Neural cell (in vitro differentiated cells): ENCODE data around the gene CEMIP2.

ENCODE experiments used
- EP300 ChIP-seq: fragments of 450-650 bp; conservative IDR thresholded peaks from 2 replicates; pipeline ENCODE4 v1.6.1; 2014; ENCODE audit warnings: antibody characterized with exemption, mild to moderate bottlenecking, moderate library complexity; ENCODE audit not compliant: poor library complexity, severe bottlenecking
- EZH2 ChIP-seq: fragments of 200-600, 300-800 bp; shearing (Covaris generic), sonication (generic); IDR thresholded peaks from 2 replicates; pipeline ENCODE4 v1.6.1; 2014; ENCODE audit warnings: antibody characterized with exemption, low read length, borderline replicate concordance, mild to moderate bottlenecking; ENCODE audit not compliant: insufficient read depth, poor library complexity, severe bottlenecking
- MXI1 ChIP-seq: fragments of 450-650 bp; conservative IDR thresholded peaks from 2 replicates; pipeline ENCODE4 v1.6.1; 2014; ENCODE audit warnings: antibody characterized with exemption, mild to moderate bottlenecking; ENCODE audit not compliant: poor library complexity, severe bottlenecking
- POLR2AphosphoS5 ChIP-seq: IDR thresholded peaks from 2 replicates; pipeline ENCODE4 v1.6.1; 2012
- RAD21 ChIP-seq: fragments of 450-650 bp; conservative IDR thresholded peaks from 2 replicates; pipeline ENCODE4 v1.6.1; 2014; ENCODE audit warnings: antibody characterized with exemption, mild to moderate bottlenecking, moderate library complexity
- SMC3 ChIP-seq: fragments of 450-650 bp; conservative IDR thresholded peaks from 2 replicates; pipeline ENCODE4 v1.6.1; 2014; ENCODE audit warnings: antibody characterized with exemption, mild to moderate bottlenecking, moderate library complexity; ENCODE audit not compliant: poor library complexity
- TAF1 ChIP-seq: IDR thresholded peaks from 2 replicates; pipeline ENCODE4 v1.6.1; 2012; ENCODE audit warnings: low read depth
- TF ChIP-seq, protein P1 (sequence below): IDR thresholded peaks from 2 replicates; pipeline ENCODE4 v1.6.1; 2012; ENCODE audit warnings: borderline replicate concordance
- TF ChIP-seq, protein P2 (sequence below): fragments of 450-650 bp; IDR thresholded peaks from 2 replicates; pipeline ENCODE4 v1.5.1; 2014; ENCODE audit warnings: antibody characterized with exemption, mild to moderate bottlenecking, moderate library complexity; ENCODE audit not compliant: poor library complexity, severe bottlenecking

DNA sequence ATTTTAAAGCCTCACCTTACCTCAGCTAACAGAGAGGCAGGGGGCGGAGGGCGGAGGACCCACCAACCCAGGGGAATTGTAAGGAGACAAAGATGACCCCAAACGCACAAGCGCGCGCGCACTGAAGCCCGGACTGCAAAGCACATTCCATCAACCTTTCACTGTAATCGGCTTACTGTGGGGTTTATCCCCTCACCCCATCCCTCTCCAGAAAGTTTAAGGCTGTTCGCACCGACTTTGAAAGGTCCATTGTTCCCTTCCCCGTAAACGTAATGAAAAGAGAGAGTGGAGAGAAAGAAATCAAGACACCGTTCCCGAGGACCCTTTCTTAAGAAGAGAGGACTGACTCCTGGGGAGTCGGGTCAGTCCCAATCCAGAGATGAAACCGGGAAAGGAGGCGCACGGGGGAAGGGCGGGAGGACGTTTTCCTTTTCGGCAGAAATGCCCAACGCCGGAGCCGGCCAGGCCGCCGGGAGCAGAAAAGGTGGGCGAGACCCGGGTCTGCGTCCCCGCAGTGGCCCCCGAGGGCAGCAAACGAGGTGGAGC, 464 bp downstream of the CEMIP2 start:
- TF ChIP-seq EP300 (no peak), RAD21 (no peak), POLR2AphosphoS5 (no peak), TAF1 (no peak), SMC3 (no peak), EZH2 (no peak), MXI1 (no peak)
- TF ChIP-seq, protein P1, sequence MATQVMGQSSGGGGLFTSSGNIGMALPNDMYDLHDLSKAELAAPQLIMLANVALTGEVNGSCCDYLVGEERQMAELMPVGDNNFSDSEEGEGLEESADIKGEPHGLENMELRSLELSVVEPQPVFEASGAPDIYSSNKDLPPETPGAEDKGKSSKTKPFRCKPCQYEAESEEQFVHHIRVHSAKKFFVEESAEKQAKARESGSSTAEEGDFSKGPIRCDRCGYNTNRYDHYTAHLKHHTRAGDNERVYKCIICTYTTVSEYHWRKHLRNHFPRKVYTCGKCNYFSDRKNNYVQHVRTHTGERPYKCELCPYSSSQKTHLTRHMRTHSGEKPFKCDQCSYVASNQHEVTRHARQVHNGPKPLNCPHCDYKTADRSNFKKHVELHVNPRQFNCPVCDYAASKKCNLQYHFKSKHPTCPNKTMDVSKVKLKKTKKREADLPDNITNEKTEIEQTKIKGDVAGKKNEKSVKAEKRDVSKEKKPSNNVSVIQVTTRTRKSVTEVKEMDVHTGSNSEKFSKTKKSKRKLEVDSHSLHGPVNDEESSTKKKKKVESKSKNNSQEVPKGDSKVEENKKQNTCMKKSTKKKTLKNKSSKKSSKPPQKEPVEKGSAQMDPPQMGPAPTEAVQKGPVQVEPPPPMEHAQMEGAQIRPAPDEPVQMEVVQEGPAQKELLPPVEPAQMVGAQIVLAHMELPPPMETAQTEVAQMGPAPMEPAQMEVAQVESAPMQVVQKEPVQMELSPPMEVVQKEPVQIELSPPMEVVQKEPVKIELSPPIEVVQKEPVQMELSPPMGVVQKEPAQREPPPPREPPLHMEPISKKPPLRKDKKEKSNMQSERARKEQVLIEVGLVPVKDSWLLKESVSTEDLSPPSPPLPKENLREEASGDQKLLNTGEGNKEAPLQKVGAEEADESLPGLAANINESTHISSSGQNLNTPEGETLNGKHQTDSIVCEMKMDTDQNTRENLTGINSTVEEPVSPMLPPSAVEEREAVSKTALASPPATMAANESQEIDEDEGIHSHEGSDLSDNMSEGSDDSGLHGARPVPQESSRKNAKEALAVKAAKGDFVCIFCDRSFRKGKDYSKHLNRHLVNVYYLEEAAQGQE = peak; percentile 4
- TF ChIP-seq, protein P2, sequence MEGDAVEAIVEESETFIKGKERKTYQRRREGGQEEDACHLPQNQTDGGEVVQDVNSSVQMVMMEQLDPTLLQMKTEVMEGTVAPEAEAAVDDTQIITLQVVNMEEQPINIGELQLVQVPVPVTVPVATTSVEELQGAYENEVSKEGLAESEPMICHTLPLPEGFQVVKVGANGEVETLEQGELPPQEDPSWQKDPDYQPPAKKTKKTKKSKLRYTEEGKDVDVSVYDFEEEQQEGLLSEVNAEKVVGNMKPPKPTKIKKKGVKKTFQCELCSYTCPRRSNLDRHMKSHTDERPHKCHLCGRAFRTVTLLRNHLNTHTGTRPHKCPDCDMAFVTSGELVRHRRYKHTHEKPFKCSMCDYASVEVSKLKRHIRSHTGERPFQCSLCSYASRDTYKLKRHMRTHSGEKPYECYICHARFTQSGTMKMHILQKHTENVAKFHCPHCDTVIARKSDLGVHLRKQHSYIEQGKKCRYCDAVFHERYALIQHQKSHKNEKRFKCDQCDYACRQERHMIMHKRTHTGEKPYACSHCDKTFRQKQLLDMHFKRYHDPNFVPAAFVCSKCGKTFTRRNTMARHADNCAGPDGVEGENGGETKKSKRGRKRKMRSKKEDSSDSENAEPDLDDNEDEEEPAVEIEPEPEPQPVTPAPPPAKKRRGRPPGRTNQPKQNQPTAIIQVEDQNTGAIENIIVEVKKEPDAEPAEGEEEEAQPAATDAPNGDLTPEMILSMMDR = no peak
